Duodenal mucosa (tissue), 2 donors: ENCODE data around the gene ARMC3.
A peak's percentile ranks its signal among the peaks of the same experiment; 100 is the strongest.
"Not testable (repeated sequence)": the region's sequence is repeated elsewhere in the genome, so short reads cannot be mapped to it uniquely, and the experiment has no call there.

Experiments used
- H3K27ac ChIP-seq: one replicate; pipeline ENCODE4 v1.7.0; 2013; ENCODE audit warnings: low read depth, low read length
- H3K27me3 ChIP-seq, 2 donors: one replicate each; pipeline ENCODE4 v1.7.0; 2013; ENCODE audit warnings: low read length in 2 of 2, control low read depth in 1 of 2; ENCODE audit not compliant: insufficient read depth in 2 of 2, control insufficient read depth in 1 of 2
- H3K36me3 ChIP-seq, 2 donors: one replicate each; pipeline ENCODE4 v1.7.0; 2013; ENCODE audit warnings: low read length in 2 of 2, control low read depth in 1 of 2; ENCODE audit not compliant: insufficient read depth in 2 of 2, control insufficient read depth in 1 of 2
- H3K4me1 ChIP-seq, 2 donors: one replicate each; pipeline ENCODE4 v1.7.0; 2013; ENCODE audit warnings: low read length in 2 of 2, control low read depth in 1 of 2; ENCODE audit not compliant: insufficient read depth in 2 of 2, control insufficient read depth in 1 of 2
- H3K4me3 ChIP-seq, 2 donors: one replicate each; pipeline ENCODE4 v1.7.0; 2013; ENCODE audit warnings: low read length in 2 of 2, low read depth in 1 of 2
- H3K9ac ChIP-seq, 2 donors: one replicate each; pipeline ENCODE4 v1.7.0; 2013; ENCODE audit warnings: low read length in 2 of 2, low read depth in 1 of 2
- H3K9me3 ChIP-seq, 2 donors: one replicate each; pipeline ENCODE4 v1.7.0; 2013; ENCODE audit warnings: low read length in 2 of 2, control low read depth in 1 of 2; ENCODE audit not compliant: control insufficient read depth in 1 of 2

Gene ARMC3

GRCh38 chr10:22925088-22925487 lies 2.8 kb upstream of the ARMC3 start:
- H3K4me3 ChIP-seq: no peak overlapping the region
- H3K27me3 ChIP-seq: peaks cover 0 to 13% of the 10 kb centered on the region in 2 donors
- H3K4me1 ChIP-seq: peaks cover 4 to 7% of the 10 kb centered on the region in 2 donors
- no peaks in the 10 kb centered on the region for H3K36me3 ChIP-seq
- H3K27ac ChIP-seq: no peak overlapping the region
- peaks cover 0 to 6% of the 10 kb centered on the region in 2 donors for H3K9me3 ChIP-seq
- no peak overlapping the region for H3K9ac ChIP-seq

GRCh38 chr10:22927166-22927565 lies 687 bp upstream of the ARMC3 start:
- Histone ChIP-seq H3K4me1 (peaks cover 13 to 16% of the 10 kb centered on the region in 2 donors), H3K4me3 (peak overlapping the region; percentile 62 to 70), H3K27me3 (peaks cover 0 to 13% of the 10 kb centered on the region in 2 donors), H3K9me3 (peaks cover 0 to 1% of the 10 kb centered on the region in 2 donors), H3K27ac (no peak overlapping the region), H3K36me3 (no peaks in the 10 kb centered on the region), H3K9ac (no peak overlapping the region)

- H3K27ac ChIP-seq, H3K4me3 ChIP-seq, H3K9me3 ChIP-seq, H3K9ac ChIP-seq, H3K36me3 ChIP-seq: not testable (repeated sequence)
- H3K4me1 ChIP-seq: peaks cover 17 to 19% of the 10 kb centered on the region in 2 donors
- H3K27me3 ChIP-seq: peaks cover 0 to 10% of the 10 kb centered on the region in 2 donors
Observed at GRCh38 chr10:22929053-22929452, 1.2 kb downstream of the ARMC3 start.

- H3K9ac ChIP-seq: no peak overlapping the region
- H3K9me3 ChIP-seq: no peaks in the 10 kb centered on the region
- H3K4me3 ChIP-seq: no peak overlapping the region
- no peak overlapping the region for H3K27ac ChIP-seq
- peaks cover 17 to 19% of the 10 kb centered on the region in 2 donors for H3K4me1 ChIP-seq
- H3K27me3 ChIP-seq: peaks cover 0 to 7% of the 10 kb centered on the region in 2 donors
- H3K36me3 ChIP-seq: no peaks in the 10 kb centered on the region
Observed at GRCh38 chr10:22931948-22932347, 4.1 kb downstream of the ARMC3 start.

- Histone ChIP-seq H3K9ac (no peak overlapping the region), H3K36me3 (no peaks in the 10 kb centered on the region), H3K4me3 (no peak overlapping the region), H3K27ac (no peak overlapping the region), H3K27me3 (peaks cover 0 to under 1% of the 10 kb centered on the region in 2 donors), H3K4me1 (peaks cover 15 to 17% of the 10 kb centered on the region in 2 donors), H3K9me3 (no peaks in the 10 kb centered on the region)
Observed at GRCh38 chr10:22932626-22933370, 4.9 kb downstream of the ARMC3 start.

GRCh38 chr10:22934726-22935125 lies 6.9 kb downstream of the ARMC3 start:
- H3K27ac ChIP-seq: no peak overlapping the region
- H3K4me3 ChIP-seq: no peak overlapping the region
- peaks cover 13% of the 10 kb centered on the region in 2 donors for H3K4me1 ChIP-seq

GRCh38 chr10:22942437-22942836 lies 14.6 kb downstream of the ARMC3 start:
- Histone ChIP-seq H3K27ac (no peak overlapping the region), H3K9ac (no peak overlapping the region), H3K36me3 (no peaks in the 10 kb centered on the region), H3K4me1 (no peaks in the 10 kb centered on the region), H3K9me3 (no peaks in the 10 kb centered on the region), H3K27me3 (no peaks in the 10 kb centered on the region), H3K4me3 (no peak overlapping the region)

More at GRCh38 chr10:22934726-22935125, 6.9 kb downstream of the ARMC3 start:
- Histone ChIP-seq H3K27me3 (no peaks in the 10 kb centered on the region), H3K9me3 (no peaks in the 10 kb centered on the region), H3K9ac (no peak overlapping the region), H3K36me3 (no peaks in the 10 kb centered on the region)

- H3K4me3 ChIP-seq: no peak overlapping the region
- H3K9ac ChIP-seq: no peak overlapping the region
- no peaks in the 10 kb centered on the region for H3K36me3 ChIP-seq
- H3K4me1 ChIP-seq: no peaks in the 10 kb centered on the region
- peaks cover 3 to 4% of the 10 kb centered on the region in 2 donors for H3K9me3 ChIP-seq
- H3K27me3 ChIP-seq: no peaks in the 10 kb centered on the region
- no peak overlapping the region for H3K27ac ChIP-seq
Observed at GRCh38 chr10:22945934-22946673, 18.3 kb downstream of the ARMC3 start.

GRCh38 chr10:22954970-22955369 lies 27.1 kb downstream of the ARMC3 start:
- no peak overlapping the region for H3K4me3 ChIP-seq
- H3K36me3 ChIP-seq: no peaks in the 10 kb centered on the region
- H3K27ac ChIP-seq: no peak overlapping the region
- no peak overlapping the region for H3K9ac ChIP-seq
- no peaks in the 10 kb centered on the region for H3K27me3 ChIP-seq
- H3K4me1 ChIP-seq: no peaks in the 10 kb centered on the region
- peaks cover 0 to 2% of the 10 kb centered on the region in 2 donors for H3K9me3 ChIP-seq

GRCh38 chr10:22958338-22958737 lies 30.5 kb downstream of the ARMC3 start:
- H3K36me3 ChIP-seq: no peaks in the 10 kb centered on the region
- no peaks in the 10 kb centered on the region for H3K27me3 ChIP-seq
- H3K27ac ChIP-seq: no peak overlapping the region
- no peak overlapping the region for H3K4me3 ChIP-seq
- peaks cover 0 to 2% of the 10 kb centered on the region in 2 donors for H3K9me3 ChIP-seq
- H3K9ac ChIP-seq: no peak overlapping the region
- H3K4me1 ChIP-seq: no peaks in the 10 kb centered on the region
